HepG2 (cell line): ENCODE results near the gene KCNB1. TPM values are rescaled to one million over a fixed set of nuclear protein-coding genes. Genes with fewer than 3 reads are reported as not detected.

ENCODE experiments used
- CC2D1A ChIP-seq: sonication (generic); formaldehyde crosslinking; IDR thresholded peaks from 2 replicates; pipeline ENCODE4 v1.8.1; 2023; ENCODE audit warnings: mild to moderate bottlenecking, missing genetic modification reagents
- E2F1 ChIP-seq: sonication (generic); formaldehyde crosslinking; IDR thresholded peaks from 2 replicates; pipeline ENCODE4 v1.5.0; 2020; ENCODE audit warnings: missing genetic modification reagents
- IRF2 ChIP-seq: IDR thresholded peaks from 2 replicates; pipeline ENCODE4 v1.6.1; 2018; ENCODE audit warnings: missing genetic modification reagents, missing compliant biosample characterization
- MNT ChIP-seq: fragments of 450-650 bp; IDR thresholded peaks from 2 replicates; pipeline ENCODE4 v1.6.1; 2016
- NFKB2 ChIP-seq: sonication (generic); formaldehyde crosslinking; IDR thresholded peaks from 2 replicates; pipeline ENCODE4 v1.4.0; 2020; ENCODE audit warnings: missing genetic modification reagents, borderline replicate concordance
- NONO ChIP-seq, 2 experiments: fragments of 450-650 bp in 1 of 2; sonication (generic) in 1 of 2; formaldehyde crosslinking in 1 of 2; IDR thresholded peaks in 1 of 2; conservative IDR thresholded peaks in 1 of 2; 2 replicates each; pipeline versions ENCODE4 v1.6.1 to v1.8.0; 2017 to 2022; ENCODE audit warnings: mild to moderate bottlenecking in 1 of 2, missing genetic modification reagents in 1 of 2, moderate library complexity in 1 of 2
- RAD51 ChIP-seq: fragments of 450-650 bp; IDR thresholded peaks from 2 replicates; pipeline ENCODE4 v1.6.1; 2016; ENCODE audit warnings: borderline replicate concordance
- SIX1 ChIP-seq: sonication (generic); formaldehyde crosslinking; IDR thresholded peaks from 2 replicates; pipeline ENCODE4 v1.4.0; 2020; ENCODE audit warnings: missing genetic modification reagents, borderline replicate concordance
- SPEN ChIP-seq: sonication (generic); formaldehyde crosslinking; IDR thresholded peaks from 2 replicates; pipeline ENCODE4 v1.5.1; 2020; ENCODE audit warnings: low read depth, mild to moderate bottlenecking, missing genetic modification reagents
- TEAD3 ChIP-seq: optimal IDR thresholded peaks from 2 replicates; pipeline ENCODE3; 2016; ENCODE audit warnings: borderline replicate concordance
- TERF1 ChIP-seq: sonication (generic); formaldehyde crosslinking; IDR thresholded peaks from 2 replicates; pipeline ENCODE4 v1.8.0; 2022; ENCODE audit warnings: mild to moderate bottlenecking, missing genetic modification reagents, moderate library complexity
- USF2 ChIP-seq, 2 experiments: sonication (generic) in 1 of 2; formaldehyde crosslinking in 1 of 2; IDR thresholded peaks; 2 replicates each; pipeline versions ENCODE4 v1.5.1 to v1.6.1; 2011 to 2020; ENCODE audit warnings: borderline replicate concordance in 1 of 2, low read depth in 1 of 2, low read length in 1 of 2, mild to moderate bottlenecking in 1 of 2, missing genetic modification reagents in 1 of 2, moderate library complexity in 1 of 2
- WIZ ChIP-seq: sonication (generic); formaldehyde crosslinking; IDR thresholded peaks from 2 replicates; pipeline ENCODE4 v1.5.1; 2020; ENCODE audit warnings: mild to moderate bottlenecking, missing genetic modification reagents
- ZBTB46 ChIP-seq: sonication (generic); formaldehyde crosslinking; IDR thresholded peaks from 2 replicates; pipeline ENCODE4 v1.4.0; 2020; ENCODE audit warnings: mild to moderate bottlenecking, missing genetic modification reagents, borderline replicate concordance
- ZFP36L2 ChIP-seq: sonication (generic); formaldehyde crosslinking; IDR thresholded peaks from 2 replicates; pipeline ENCODE4 v1.4.0; 2020; ENCODE audit warnings: missing genetic modification reagents
- ZNF577 ChIP-seq: sonication (generic); formaldehyde crosslinking; IDR thresholded peaks from 2 replicates; pipeline ENCODE4 v1.4.0; 2020; ENCODE audit warnings: mild to moderate bottlenecking, low read depth, missing genetic modification reagents, borderline replicate concordance
- ZNF629 ChIP-seq: sonication (generic); formaldehyde crosslinking; conservative IDR thresholded peaks from 2 replicates; pipeline ENCODE4 v1.5.0; 2020; ENCODE audit warnings: missing genetic modification reagents
- ZNF766 ChIP-seq: sonication (generic); formaldehyde crosslinking; IDR thresholded peaks from 2 replicates; pipeline ENCODE4 v1.5.0; 2020; ENCODE audit warnings: missing genetic modification reagents, borderline replicate concordance
- ZSCAN5A ChIP-seq: sonication (generic); formaldehyde crosslinking; IDR thresholded peaks from 2 replicates; pipeline ENCODE4 v1.8.0; 2022; ENCODE audit warnings: mild to moderate bottlenecking, missing genetic modification reagents, borderline replicate concordance
- polyA plus RNA-seq, 8 experiments: library from polyadenylated mRNA; depleted of rRNA in 3 of 8; stranded (reverse) in 7 of 8; unstranded in 1 of 8; fragments of >200 nt; fragmentation: Illumina TruSeq in 4 of 8; extraction: Trizol in 4 of 8; gene quantifications; 2 replicates each; pipeline versions ENCODE4 v1.2.1 to v1.2.3, GENCODE V29; 2011 to 2016; ENCODE audit warnings: low read depth in 4 of 8, missing spikeins in 1 of 8, mixed read lengths in 1 of 8; ENCODE audit not compliant: insufficient read depth in 1 of 8
- total RNA-seq, 5 experiments: library from RNA; depleted of rRNA; stranded (reverse); fragments of >200 nt; fragmentation: Illumina TruSeq; extraction: Trizol; gene quantifications; 2 replicates each; pipeline ENCODE4 v1.2.3, GENCODE V29; 2016; ENCODE audit warnings: low read depth in 1 of 5

Gene KCNB1
- total and polyA plus RNA-seq, 2 of the 13 experiments (the other 11 are each of a cell fraction or from before 2014, with no cell fraction given): 0.02 TPM; not detected in 1

- TF ChIP-seq USF2 (IDR thresholded peaks at IDR 0.05; ENCODE audit: low read depth, low read length): no peak
- TF ChIP-seq USF2 (CRISPR knock-in tag; IDR thresholded peaks at IDR 0.05; ENCODE audit: borderline replicate concordance): no peak
- TF ChIP-seq ZNF629 (CRISPR knock-in tag): no peak
- TF ChIP-seq TERF1 (CRISPR knock-in tag): no peak
- peak; percentile 92; the same call in 1 of the 2 replicates for TF ChIP-seq ZNF766 (CRISPR knock-in tag)
- no peak for TF ChIP-seq NONO (IDR thresholded peaks at IDR 0.05)
- TF ChIP-seq NONO (CRISPR knock-in tag; conservative IDR thresholded peaks at IDR 0.05): peak; percentile 71
- TF ChIP-seq MNT: no peak
- peak; percentile 70; the same call in 1 of the 2 replicates for TF ChIP-seq ZSCAN5A
- peak; percentile 43 for TF ChIP-seq TEAD3 (CRISPR knock-in tag)
- no peak for TF ChIP-seq SIX1
- peak; percentile 71 for TF ChIP-seq E2F1 (CRISPR knock-in tag)
- TF ChIP-seq NFKB2 (CRISPR knock-in tag): peak; percentile 95
- TF ChIP-seq CC2D1A (CRISPR knock-in tag): no peak
- peak; percentile 54; the same call in 1 of the 2 replicates for TF ChIP-seq IRF2 (CRISPR knock-in tag)
- peak; percentile 84; the same call in 1 of the 2 replicates for TF ChIP-seq ZFP36L2
- TF ChIP-seq ZBTB46: no peak
- TF ChIP-seq WIZ (CRISPR knock-in tag): peak; percentile 98
- no peak for TF ChIP-seq ZNF577
- peak; percentile 53; the same call in 1 of the 2 replicates for TF ChIP-seq SPEN (CRISPR knock-in tag)
- no peak for TF ChIP-seq RAD51
Measured at GRCh38 chr20:49482621-49483017, at the start of gene KCNB1 (continued).
